SK-N-MC (cell line): ENCODE data around the gene HOXB7.

ENCODE experiments used
- EZH2 ChIP-seq: fragments of 200-600 bp; sonication (generic); IDR thresholded peaks from one replicate; pipeline ENCODE4 v1.6.1; 2017; ENCODE audit warnings: antibody characterized with exemption
- POLR2AphosphoS5 ChIP-seq: IDR thresholded peaks from 2 replicates; pipeline ENCODE4 v1.6.1; 2012; ENCODE audit warnings: mild to moderate bottlenecking, low read depth, low read length, borderline replicate concordance

- TF ChIP-seq EZH2: no peak
- TF ChIP-seq POLR2AphosphoS5: no peak
Observed at GRCh38 chr17:48579760-48580554, 30.9 kb downstream of the HOXB7 start.
